Nucleus accumbens (tissue), 56 donors: ENCODE data around the gene DYRK3.
A peak's percentile ranks its signal among the peaks of the same experiment; 100 is the strongest.
"Not testable (repeated sequence)": the region's sequence is repeated elsewhere in the genome, so short reads cannot be mapped to it uniquely, and the experiment has no call there.

Source experiments
- DNase-seq, 56 donors: peaks; one replicate each; lab custom pipeline; 2025; lab: John Stamatoyannopoulos, UW

Gene DYRK3

GRCh38 chr1:206635080-206635977, at the start of gene DYRK3:
Gene DYRK3 (plus strand): TSS chr1:206635536. CDS start chr1:206635704, 168 bp downstream.
- DNase-seq, result peak; percentile 33 to 96 (median 85)

DNA sequence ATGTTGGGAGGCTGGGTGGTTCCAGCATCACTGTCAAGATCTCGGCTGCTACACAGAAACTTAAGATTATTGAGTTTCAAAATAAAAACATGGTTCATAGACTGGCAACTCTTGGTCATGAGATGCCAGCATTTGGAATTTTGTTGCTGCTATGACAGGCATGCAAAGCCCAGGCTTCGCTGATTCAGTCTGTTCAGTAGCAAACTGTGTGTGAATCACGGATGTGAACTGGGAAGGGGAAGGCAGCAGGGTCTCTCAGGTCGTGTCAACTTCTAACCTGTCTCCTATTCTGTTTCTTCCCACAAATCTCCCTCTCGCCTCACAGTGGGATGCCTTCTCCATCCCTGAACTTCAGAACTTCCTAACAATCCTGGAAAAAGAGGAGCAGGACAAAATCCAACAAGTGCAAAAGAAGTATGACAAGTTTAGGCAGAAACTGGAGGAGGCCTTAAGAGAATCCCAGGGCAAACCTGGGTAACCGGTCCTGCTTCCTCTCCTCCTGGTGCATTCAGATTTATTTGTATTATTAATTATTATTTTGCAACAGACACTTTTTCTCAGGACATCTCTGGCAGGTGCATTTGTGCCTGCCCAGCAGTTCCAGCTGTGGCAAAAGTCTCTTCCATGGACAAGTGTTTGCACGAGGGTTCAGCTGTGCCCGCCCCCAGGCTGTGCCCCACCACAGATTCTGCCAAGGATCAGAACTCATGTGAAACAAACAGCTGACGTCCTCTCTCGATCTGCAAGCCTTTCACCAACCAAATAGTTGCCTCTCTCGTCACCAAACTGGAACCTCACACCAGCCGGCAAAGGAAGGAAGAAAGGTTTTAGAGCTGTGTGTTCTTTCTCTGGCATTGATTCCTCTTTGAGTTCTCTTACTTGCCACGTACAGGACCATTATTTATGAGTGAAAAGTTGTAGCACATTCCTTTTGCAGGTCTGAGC, 48.6 kb upstream of the DYRK3 start:
- no peak for DNase-seq

- DNase-seq, result no peak
Observed at GRCh38 chr1:206587904-206588303, 47.4 kb upstream of the DYRK3 start.

DNA sequence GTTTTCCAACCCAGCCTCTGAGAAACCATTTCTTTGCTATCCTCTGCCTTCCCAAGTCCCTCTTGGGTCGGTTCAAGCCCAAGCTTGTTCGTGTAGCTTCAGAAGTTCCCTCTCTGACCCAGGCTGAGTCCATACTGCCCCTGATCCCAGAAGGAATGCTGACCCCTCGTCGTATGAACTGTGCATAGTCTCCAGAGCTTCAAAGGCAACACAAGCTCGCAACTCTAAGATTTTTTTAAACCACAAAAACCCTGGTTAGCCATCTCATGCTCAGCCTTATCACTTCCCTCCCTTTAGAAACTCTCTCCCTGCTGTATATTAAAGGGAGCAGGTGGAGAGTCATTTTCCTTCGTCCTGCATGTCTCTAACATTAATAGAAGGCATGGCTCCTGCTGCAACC, 46.8 kb upstream of the DYRK3 start:
- DNase-seq, result no peak

DNA sequence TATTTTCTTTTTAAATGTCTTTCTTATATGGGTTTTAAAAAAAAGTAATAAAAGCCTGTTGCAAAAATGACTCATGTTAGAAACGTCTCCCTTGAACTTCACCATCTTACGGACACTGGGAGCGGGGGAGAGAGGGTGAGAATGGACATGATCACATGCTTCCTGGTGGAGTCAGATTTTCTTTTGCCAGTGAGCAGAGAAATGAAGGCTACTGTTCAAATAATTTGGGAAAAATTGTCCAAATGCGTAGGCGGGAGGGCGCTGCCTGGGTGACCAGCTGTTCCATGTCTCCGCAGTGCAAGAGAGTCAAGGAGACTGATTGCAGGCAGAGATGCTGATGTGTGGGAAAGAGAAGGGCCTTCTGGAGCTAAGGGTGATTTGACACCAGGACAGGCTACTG, 46.1 kb upstream of the DYRK3 start:
- no peak for DNase-seq

GRCh38 chr1:206590025-206590758, 45.1 kb upstream of the DYRK3 start:
- no peak for DNase-seq

GRCh38 chr1:206591226-206591625, 44.1 kb upstream of the DYRK3 start:
- no peak for DNase-seq

- no peak for DNase-seq
Observed at GRCh38 chr1:206591696-206592095, 43.6 kb upstream of the DYRK3 start.

GRCh38 chr1:206593351-206593925, 41.9 kb upstream of the DYRK3 start:
- DNase-seq, result no peak

GRCh38 chr1:206595581-206596318, 39.6 kb upstream of the DYRK3 start:
- DNase-seq, result no peak

DNA sequence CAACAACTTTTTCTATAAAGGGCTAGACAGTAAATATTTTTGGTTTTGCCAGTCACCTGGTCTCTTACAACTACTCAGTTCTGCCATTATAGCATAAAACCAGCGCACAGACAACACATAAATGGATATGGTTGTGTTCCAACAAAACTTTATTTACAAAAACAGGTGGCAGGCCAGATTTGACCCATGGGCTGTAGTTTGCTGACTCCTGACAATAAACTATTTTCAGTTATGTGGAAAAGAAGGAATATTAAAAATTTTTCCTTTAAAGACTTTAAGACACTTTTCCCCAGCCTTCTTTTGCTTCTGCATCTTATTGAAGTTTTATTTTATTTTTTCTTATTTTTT, 39.0 kb upstream of the DYRK3 start:
- DNase-seq, result no peak

DNA sequence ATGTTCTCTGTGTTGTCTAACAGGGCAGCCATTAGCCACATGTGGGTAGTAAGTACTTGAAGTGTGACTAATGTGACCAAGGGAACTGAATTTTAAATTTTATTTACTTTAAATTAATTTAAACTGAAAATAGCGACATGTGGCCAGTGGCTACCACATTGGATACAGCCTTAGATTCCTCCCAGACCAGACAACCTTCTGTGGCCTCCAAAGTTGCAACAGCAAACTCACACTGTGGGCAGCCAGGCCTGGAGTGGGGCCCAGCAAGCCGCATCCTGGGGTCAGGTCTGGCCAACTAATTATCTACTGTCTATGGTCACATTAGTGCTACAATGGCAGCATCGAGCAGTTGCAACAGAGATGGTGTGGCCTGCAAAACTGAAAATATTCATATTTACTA, 34.8 kb upstream of the DYRK3 start:
- no peak for DNase-seq

DNA sequence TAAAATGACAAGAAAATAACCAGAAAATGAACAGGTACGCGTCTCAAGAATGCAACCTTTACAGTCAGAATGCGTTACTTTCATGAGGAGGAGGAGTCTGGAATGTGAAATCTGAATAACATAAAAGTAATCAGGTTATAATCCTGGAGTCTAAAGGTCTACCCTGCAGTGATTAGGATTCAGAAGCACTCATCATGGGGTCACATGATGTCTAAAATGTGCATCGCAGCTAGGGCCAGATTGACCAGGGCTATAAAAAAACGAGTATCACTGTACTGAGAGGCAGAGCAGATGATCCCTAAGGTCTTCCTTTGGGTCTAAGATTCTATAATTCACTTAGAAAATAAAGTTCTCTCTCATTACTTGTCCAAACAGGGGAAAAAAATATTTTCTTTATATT, 30.5 kb upstream of the DYRK3 start:
- no peak for DNase-seq

DNA sequence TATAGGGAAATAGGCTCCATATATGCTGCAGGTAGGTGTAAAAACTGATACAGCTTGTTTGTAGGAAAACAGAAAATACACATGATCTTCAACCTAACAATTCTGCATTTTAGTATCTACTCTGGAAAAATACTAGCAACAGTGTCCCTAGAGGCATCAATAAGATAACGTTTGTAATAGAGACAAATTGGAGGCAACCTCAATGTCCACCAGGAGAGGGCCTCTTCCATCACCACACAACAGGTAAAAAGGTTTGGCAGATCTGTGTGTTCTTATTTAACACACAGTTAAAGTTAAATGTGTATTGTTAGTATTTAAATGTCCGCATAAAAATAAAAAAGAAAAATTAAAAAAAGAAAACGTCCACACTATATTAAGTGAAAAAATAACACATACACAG, 28.5 kb upstream of the DYRK3 start:
- DNase-seq, result no peak

DNA sequence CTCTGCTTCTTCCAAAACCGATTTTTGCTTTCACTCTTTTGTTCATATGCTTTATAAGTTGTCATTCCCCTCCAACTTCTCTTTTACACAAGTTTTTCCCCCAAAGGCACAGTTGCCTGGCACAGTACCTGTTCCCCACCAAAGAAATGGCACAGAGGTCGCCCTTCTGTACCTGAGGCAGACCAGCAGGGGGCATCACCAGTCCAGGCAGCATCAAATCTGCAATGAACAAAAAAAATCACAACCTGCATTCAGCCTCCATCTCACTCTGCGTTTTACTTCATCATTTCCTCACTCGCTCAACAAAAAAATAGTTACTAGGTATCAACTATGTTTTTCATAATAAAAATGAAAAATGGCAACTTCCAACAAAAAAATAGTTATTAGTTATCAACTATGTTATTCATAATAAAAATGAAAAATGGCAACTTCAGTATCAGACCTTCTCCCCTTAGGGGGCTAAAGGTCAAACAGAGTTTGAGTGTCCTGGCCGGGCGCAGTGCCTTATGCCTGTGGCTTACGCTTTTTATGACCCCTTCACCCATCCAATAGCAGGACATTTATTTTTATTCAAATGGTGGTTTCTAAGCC, 27.1 kb upstream of the DYRK3 start:
- peak in 10 of 56 donors; percentile 4 to 34 (median 16) for DNase-seq

GRCh38 chr1:206609229-206609991, 25.9 kb upstream of the DYRK3 start:
- DNase-seq, result no peak

- peak; percentile 45 to 97 (median 91) for DNase-seq
Observed at GRCh38 chr1:206612129-206612876, 23.0 kb upstream of the DYRK3 start, which contains the start of gene EIF2D. Gene EIF2D (minus strand): TSS chr1:206612465. CDS start chr1:206612342, 123 bp downstream.

- not testable (repeated sequence) for DNase-seq
Observed at GRCh38 chr1:206626396-206626795, 8.9 kb upstream of the DYRK3 start.
